K562 (cell line): Measurements from ENCODE around the gene DXO. TPM values are rescaled to one million over a fixed set of nuclear protein-coding genes. Genes with fewer than 3 reads are reported as not detected.

Experiments
- CBX2 ChIP-seq: fragments of 200-600 bp; sonication (generic); IDR thresholded peaks from one replicate; pipeline ENCODE4 v1.6.1; 2012; ENCODE audit warnings: mild to moderate bottlenecking, low read length, inconsistent platforms; ENCODE audit not compliant: insufficient read depth, poor library complexity, severe bottlenecking
- CTBP1 ChIP-seq: fragments of 450-650 bp; IDR thresholded peaks from 2 replicates; pipeline ENCODE4 v1.6.1; 2016; ENCODE audit warnings: borderline replicate concordance
- HNRNPLL ChIP-seq: fragments of 200-400 bp; formaldehyde crosslinking; IDR thresholded peaks from 2 replicates; pipeline ENCODE4 v1.6.1; 2017; ENCODE audit warnings: low read length, low read depth, mild to moderate bottlenecking; ENCODE audit not compliant: poor library complexity, severe bottlenecking
- NBN ChIP-seq: fragments of 450-650 bp; IDR thresholded peaks from 2 replicates; pipeline ENCODE4 v1.6.1; 2016; ENCODE audit warnings: low read depth, mild to moderate bottlenecking
- NFRKB ChIP-seq: fragments of 450-650 bp; IDR thresholded peaks from 2 replicates; pipeline ENCODE4 v1.6.1; 2016; ENCODE audit warnings: low read depth
- SMAD1 ChIP-seq: fragments of 150-350 bp; IDR thresholded peaks from 2 replicates; pipeline ENCODE4 v1.6.1; 2014; ENCODE audit warnings: low read length, low read depth; ENCODE audit not compliant: partially characterized antibody
- TEAD4 ChIP-seq, 2 experiments: sonication (generic) in 1 of 2; formaldehyde crosslinking in 1 of 2; IDR thresholded peaks; 2 replicates each; pipeline versions ENCODE4 v1.6.1 to v1.8.0; 2012 to 2022; ENCODE audit warnings: borderline replicate concordance in 1 of 2, inconsistent platforms in 1 of 2, low read length in 1 of 2, mild to moderate bottlenecking in 1 of 2, missing genetic modification reagents in 1 of 2
- ZNF224 ChIP-seq: sonication (generic); formaldehyde crosslinking; IDR thresholded peaks from 2 replicates; pipeline ENCODE4 v1.8.0; 2022; ENCODE audit warnings: mild to moderate bottlenecking, missing genetic modification reagents
- ZNF449 ChIP-seq: fragments of 250-450 bp; sonication (Bioruptor Pico); IDR thresholded peaks from 2 replicates; pipeline ENCODE4 v1.8.0; 2022; ENCODE audit warnings: moderate library complexity, mild to moderate bottlenecking, inconsistent platforms
- polyA plus RNA-seq, 8 experiments: library from polyadenylated mRNA; depleted of rRNA in 4 of 8; stranded (reverse) in 5 of 8; unstranded in 3 of 8; fragments of >200 nt; fragmentation: Nextera tagmentation in 2 of 8; fragmentation: Illumina TruSeq in 1 of 8; extraction: Ambion mirVana in 2 of 8; extraction: Trizol in 1 of 8; gene quantifications; 2 replicates each; pipeline versions ENCODE4 v1.2.1 to v1.2.3, GENCODE V29; 2011 to 2014; ENCODE audit warnings: inconsistent platforms in 1 of 8, missing spikeins in 1 of 8
- total RNA-seq, 7 experiments: library from RNA; depleted of rRNA in 6 of 7; stranded (reverse); fragments of >200 nt in 6 of 7; fragmentation: Illumina TruSeq in 2 of 7; extraction: Trizol in 2 of 7; gene quantifications; 2 replicates each; pipeline versions ENCODE4 v1.2.1 to v1.2.3, GENCODE V29; 2011 to 2021; ENCODE audit warnings: low replicate concordance in 1 of 7
- TF ChIP-seq, protein P1 (sequence below): fragments of 450-650 bp; IDR thresholded peaks from 2 replicates; pipeline ENCODE4 v1.6.1; 2016; ENCODE audit warnings: low read depth, mild to moderate bottlenecking, moderate library complexity
- TF ChIP-seq, protein P2 (sequence below): fragments of 450-650 bp; IDR thresholded peaks from 2 replicates; pipeline ENCODE4 v1.6.1; 2016; ENCODE audit warnings: mild to moderate bottlenecking, moderate library complexity

Gene DXO
- total and polyA plus RNA-seq, 9 of the 15 experiments (the other 6 are each of a cell fraction or from before 2014, with no cell fraction given) = 6.4 to 35.1 (median 19.4) TPM

GRCh38 chr6:31971993-31972708 lies at the start of gene DXO (continued):
- TF ChIP-seq, protein P1, sequence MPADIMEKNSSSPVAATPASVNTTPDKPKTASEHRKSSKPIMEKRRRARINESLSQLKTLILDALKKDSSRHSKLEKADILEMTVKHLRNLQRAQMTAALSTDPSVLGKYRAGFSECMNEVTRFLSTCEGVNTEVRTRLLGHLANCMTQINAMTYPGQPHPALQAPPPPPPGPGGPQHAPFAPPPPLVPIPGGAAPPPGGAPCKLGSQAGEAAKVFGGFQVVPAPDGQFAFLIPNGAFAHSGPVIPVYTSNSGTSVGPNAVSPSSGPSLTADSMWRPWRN = peak; percentile 10; the same call in 1 of the 2 replicates
- TF ChIP-seq, protein P2, sequence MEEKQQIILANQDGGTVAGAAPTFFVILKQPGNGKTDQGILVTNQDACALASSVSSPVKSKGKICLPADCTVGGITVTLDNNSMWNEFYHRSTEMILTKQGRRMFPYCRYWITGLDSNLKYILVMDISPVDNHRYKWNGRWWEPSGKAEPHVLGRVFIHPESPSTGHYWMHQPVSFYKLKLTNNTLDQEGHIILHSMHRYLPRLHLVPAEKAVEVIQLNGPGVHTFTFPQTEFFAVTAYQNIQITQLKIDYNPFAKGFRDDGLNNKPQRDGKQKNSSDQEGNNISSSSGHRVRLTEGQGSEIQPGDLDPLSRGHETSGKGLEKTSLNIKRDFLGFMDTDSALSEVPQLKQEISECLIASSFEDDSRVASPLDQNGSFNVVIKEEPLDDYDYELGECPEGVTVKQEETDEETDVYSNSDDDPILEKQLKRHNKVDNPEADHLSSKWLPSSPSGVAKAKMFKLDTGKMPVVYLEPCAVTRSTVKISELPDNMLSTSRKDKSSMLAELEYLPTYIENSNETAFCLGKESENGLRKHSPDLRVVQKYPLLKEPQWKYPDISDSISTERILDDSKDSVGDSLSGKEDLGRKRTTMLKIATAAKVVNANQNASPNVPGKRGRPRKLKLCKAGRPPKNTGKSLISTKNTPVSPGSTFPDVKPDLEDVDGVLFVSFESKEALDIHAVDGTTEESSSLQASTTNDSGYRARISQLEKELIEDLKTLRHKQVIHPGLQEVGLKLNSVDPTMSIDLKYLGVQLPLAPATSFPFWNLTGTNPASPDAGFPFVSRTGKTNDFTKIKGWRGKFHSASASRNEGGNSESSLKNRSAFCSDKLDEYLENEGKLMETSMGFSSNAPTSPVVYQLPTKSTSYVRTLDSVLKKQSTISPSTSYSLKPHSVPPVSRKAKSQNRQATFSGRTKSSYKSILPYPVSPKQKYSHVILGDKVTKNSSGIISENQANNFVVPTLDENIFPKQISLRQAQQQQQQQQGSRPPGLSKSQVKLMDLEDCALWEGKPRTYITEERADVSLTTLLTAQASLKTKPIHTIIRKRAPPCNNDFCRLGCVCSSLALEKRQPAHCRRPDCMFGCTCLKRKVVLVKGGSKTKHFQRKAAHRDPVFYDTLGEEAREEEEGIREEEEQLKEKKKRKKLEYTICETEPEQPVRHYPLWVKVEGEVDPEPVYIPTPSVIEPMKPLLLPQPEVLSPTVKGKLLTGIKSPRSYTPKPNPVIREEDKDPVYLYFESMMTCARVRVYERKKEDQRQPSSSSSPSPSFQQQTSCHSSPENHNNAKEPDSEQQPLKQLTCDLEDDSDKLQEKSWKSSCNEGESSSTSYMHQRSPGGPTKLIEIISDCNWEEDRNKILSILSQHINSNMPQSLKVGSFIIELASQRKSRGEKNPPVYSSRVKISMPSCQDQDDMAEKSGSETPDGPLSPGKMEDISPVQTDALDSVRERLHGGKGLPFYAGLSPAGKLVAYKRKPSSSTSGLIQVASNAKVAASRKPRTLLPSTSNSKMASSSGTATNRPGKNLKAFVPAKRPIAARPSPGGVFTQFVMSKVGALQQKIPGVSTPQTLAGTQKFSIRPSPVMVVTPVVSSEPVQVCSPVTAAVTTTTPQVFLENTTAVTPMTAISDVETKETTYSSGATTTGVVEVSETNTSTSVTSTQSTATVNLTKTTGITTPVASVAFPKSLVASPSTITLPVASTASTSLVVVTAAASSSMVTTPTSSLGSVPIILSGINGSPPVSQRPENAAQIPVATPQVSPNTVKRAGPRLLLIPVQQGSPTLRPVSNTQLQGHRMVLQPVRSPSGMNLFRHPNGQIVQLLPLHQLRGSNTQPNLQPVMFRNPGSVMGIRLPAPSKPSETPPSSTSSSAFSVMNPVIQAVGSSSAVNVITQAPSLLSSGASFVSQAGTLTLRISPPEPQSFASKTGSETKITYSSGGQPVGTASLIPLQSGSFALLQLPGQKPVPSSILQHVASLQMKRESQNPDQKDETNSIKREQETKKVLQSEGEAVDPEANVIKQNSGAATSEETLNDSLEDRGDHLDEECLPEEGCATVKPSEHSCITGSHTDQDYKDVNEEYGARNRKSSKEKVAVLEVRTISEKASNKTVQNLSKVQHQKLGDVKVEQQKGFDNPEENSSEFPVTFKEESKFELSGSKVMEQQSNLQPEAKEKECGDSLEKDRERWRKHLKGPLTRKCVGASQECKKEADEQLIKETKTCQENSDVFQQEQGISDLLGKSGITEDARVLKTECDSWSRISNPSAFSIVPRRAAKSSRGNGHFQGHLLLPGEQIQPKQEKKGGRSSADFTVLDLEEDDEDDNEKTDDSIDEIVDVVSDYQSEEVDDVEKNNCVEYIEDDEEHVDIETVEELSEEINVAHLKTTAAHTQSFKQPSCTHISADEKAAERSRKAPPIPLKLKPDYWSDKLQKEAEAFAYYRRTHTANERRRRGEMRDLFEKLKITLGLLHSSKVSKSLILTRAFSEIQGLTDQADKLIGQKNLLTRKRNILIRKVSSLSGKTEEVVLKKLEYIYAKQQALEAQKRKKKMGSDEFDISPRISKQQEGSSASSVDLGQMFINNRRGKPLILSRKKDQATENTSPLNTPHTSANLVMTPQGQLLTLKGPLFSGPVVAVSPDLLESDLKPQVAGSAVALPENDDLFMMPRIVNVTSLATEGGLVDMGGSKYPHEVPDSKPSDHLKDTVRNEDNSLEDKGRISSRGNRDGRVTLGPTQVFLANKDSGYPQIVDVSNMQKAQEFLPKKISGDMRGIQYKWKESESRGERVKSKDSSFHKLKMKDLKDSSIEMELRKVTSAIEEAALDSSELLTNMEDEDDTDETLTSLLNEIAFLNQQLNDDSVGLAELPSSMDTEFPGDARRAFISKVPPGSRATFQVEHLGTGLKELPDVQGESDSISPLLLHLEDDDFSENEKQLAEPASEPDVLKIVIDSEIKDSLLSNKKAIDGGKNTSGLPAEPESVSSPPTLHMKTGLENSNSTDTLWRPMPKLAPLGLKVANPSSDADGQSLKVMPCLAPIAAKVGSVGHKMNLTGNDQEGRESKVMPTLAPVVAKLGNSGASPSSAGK = peak; percentile 84
- TF ChIP-seq CTBP1 (peak; percentile 94), TEAD4 (IDR thresholded peaks at IDR 0.05; ENCODE audit: low read length) (peak; percentile 81), TEAD4 (CRISPR knock-in tag; IDR thresholded peaks at IDR 0.05; ENCODE audit: borderline replicate concordance) (peak; percentile 88), NFRKB (peak; percentile 52), SMAD1 (no peak), ZNF224 (CRISPR knock-in tag) (no peak), NBN (peak; percentile 100), CBX2 (no peak), ZNF449 (CRISPR knock-in tag) (peak; percentile 80; the same call in 1 of the 2 replicates), HNRNPLL (peak; percentile 72)
